A549 (cell line): Measurements from ENCODE around the gene OTULIN. TPM values are rescaled to one million over a fixed set of nuclear protein-coding genes. Genes with fewer than 3 reads are reported as not detected.

Source experiments
- ATAC-seq, 2 experiments: fragments of 200-7000 bp in 1 of 2; fragments of >200 bp in 1 of 2; cut with Nextera tagmentation in 1 of 2; cut with Tn5 transposase in 1 of 2; 3 replicates each; pipeline versions ENCODE4 v1.8.0 to v1.9.1; 2018 to 2020; ENCODE audit warnings: mild to moderate bottlenecking in 1 of 2, moderate library complexity in 1 of 2
- CTCF ChIA-PET: fragments of 300-600 bp; sonication (Branson Sonifier 250); formaldehyde crosslinking; extraction: SDS; loops from one replicate; lab custom pipeline; 2021; ENCODE audit warnings: antibody characterized with exemption, inconsistent platforms; lab: Yijun Ruan, JAX
- POLR2A ChIA-PET: fragments of 350-600 bp; formaldehyde crosslinking; extraction: SDS; loops from one replicate; lab custom pipeline; 2021; ENCODE audit warnings: antibody characterized with exemption, inconsistent platforms; lab: Yijun Ruan, JAX
- DNase-seq, 2 experiments: peaks; one replicate each; pipeline versions ENCODE4 v3.0.0 to v3.0.0-alpha.2; 2011 to 2016; ENCODE audit warnings: low read depth in 1 of 2, low spot score in 1 of 2
- FAIRE-seq: peaks from 2 replicates; lab custom pipeline; 2011; peaks lifted over from hg19 to GRCh38; lab: Jason Lieb, UNC
- H3K27ac ChIP-seq, 2 experiments: fragments of >200 bp; sonication (Bioruptor Twin); formaldehyde crosslinking; 3 replicates each; pipeline ENCODE4 v1.5.1; 2016 to 2017
- H3K4me1 ChIP-seq: fragments of >200 bp; sonication (Bioruptor Twin); formaldehyde crosslinking; 3 replicates; pipeline ENCODE4 v1.6.1; 2016
- H3K4me2 ChIP-seq: fragments of >200 bp; sonication (Bioruptor Twin); formaldehyde crosslinking; 3 replicates; pipeline ENCODE4 v1.6.1; 2016
- H3K4me3 ChIP-seq: fragments of >200 bp; sonication (Bioruptor Twin); formaldehyde crosslinking; 3 replicates; pipeline ENCODE4 v1.5.1; 2016
- H3K9me3 ChIP-seq: fragments of >200 bp; sonication (Bioruptor Twin); formaldehyde crosslinking; 3 replicates; pipeline ENCODE4 v1.6.1; 2016
- BHLHE40 ChIP-seq: IDR thresholded peaks from 2 replicates; pipeline ENCODE4 v1.6.1; 2012; ENCODE audit warnings: low read depth, low read length, inconsistent platforms
- CEBPB ChIP-seq, 2 experiments: fragments of >200 bp in 1 of 2; sonication (Bioruptor Twin) in 1 of 2; formaldehyde crosslinking in 1 of 2; IDR thresholded peaks; 2 replicates each; pipeline ENCODE4 v1.6.1; 2012 to 2016
- CHD4 ChIP-seq: fragments of 200-600 bp; sonication (generic); IDR thresholded peaks from 2 replicates; pipeline ENCODE4 v1.6.1; 2016; ENCODE audit warnings: antibody characterized with exemption, mild to moderate bottlenecking, borderline replicate concordance
- EHMT2 ChIP-seq: fragments of 200-600 bp; sonication (generic); IDR thresholded peaks from 2 replicates; pipeline ENCODE4 v1.6.1; 2016; ENCODE audit warnings: antibody characterized with exemption, low read depth, mild to moderate bottlenecking, moderate library complexity
- EP300 ChIP-seq, 2 experiments: fragments of >200 bp; sonication (Bioruptor Twin); formaldehyde crosslinking; IDR thresholded peaks; 2 replicates in 1 of 2; 3 replicates in 1 of 2; pipeline ENCODE4 v1.6.1; 2016 to 2017
- FOSB ChIP-seq: fragments of 250-450 bp; sonication (Bioruptor Pico); IDR thresholded peaks from 2 replicates; pipeline ENCODE4 v1.5.0; 2020; ENCODE audit warnings: mild to moderate bottlenecking, moderate library complexity
- GATA3 ChIP-seq: IDR thresholded peaks from 2 replicates; pipeline ENCODE4 v1.6.1; 2012; ENCODE audit warnings: borderline replicate concordance
- HEYL ChIP-seq: fragments of 250-450 bp; sonication (Bioruptor Pico); IDR thresholded peaks from 2 replicates; pipeline ENCODE4 v1.8.0; 2021; ENCODE audit warnings: mild to moderate bottlenecking, moderate library complexity
- HOXA7 ChIP-seq: fragments of 250-450 bp; sonication (Bioruptor Pico); IDR thresholded peaks from 2 replicates; pipeline ENCODE4 v1.5.0; 2020; ENCODE audit warnings: mild to moderate bottlenecking, moderate library complexity
- JUN ChIP-seq, 2 experiments: fragments of >200 bp; sonication (Bioruptor Twin); formaldehyde crosslinking; IDR thresholded peaks; 2 replicates in 1 of 2; 3 replicates in 1 of 2; pipeline ENCODE4 v1.6.1; 2016 to 2017
- KDM1A ChIP-seq: fragments of 200-600 bp; sonication (generic); IDR thresholded peaks from 2 replicates; pipeline ENCODE4 v1.6.1; 2016; ENCODE audit warnings: low read depth, mild to moderate bottlenecking
- MAFK ChIP-seq: fragments of 450-650 bp; IDR thresholded peaks from 2 replicates; pipeline ENCODE4 v1.6.1; 2014; ENCODE audit not compliant: partially characterized antibody
- NFE2L2 ChIP-seq: fragments of 150-350 bp; conservative IDR thresholded peaks from 2 replicates; pipeline ENCODE4 v1.6.1; 2014; ENCODE audit warnings: low read length
- PHF8 ChIP-seq: fragments of 200-600 bp; sonication (generic); IDR thresholded peaks from 2 replicates; pipeline ENCODE4 v1.6.1; 2016; ENCODE audit warnings: low read depth, mild to moderate bottlenecking, antibody characterized with exemption, moderate library complexity, borderline replicate concordance
- POLR2A ChIP-seq: IDR thresholded peaks from 2 replicates; pipeline ENCODE4 v1.6.1; 2012; ENCODE audit warnings: mild to moderate bottlenecking, low read length
- RARB ChIP-seq: fragments of 250-450 bp; sonication (Bioruptor Pico); IDR thresholded peaks from 2 replicates; pipeline ENCODE4 v1.8.0; 2021; ENCODE audit warnings: mild to moderate bottlenecking, moderate library complexity
- RCOR1 ChIP-seq: fragments of 150-350 bp; IDR thresholded peaks from 2 replicates; pipeline ENCODE4 v1.6.1; 2014; ENCODE audit warnings: antibody characterized with exemption, low read length, low read depth
- SMC3 ChIP-seq: fragments of >200 bp; sonication (Bioruptor Twin); formaldehyde crosslinking; IDR thresholded peaks from 3 replicates; pipeline ENCODE4 v1.6.1; 2018; ENCODE audit warnings: inconsistent platforms
- TFCP2L1 ChIP-seq: fragments of 250-450 bp; sonication (Bioruptor Pico); IDR thresholded peaks from 2 replicates; pipeline ENCODE4 v1.5.0; 2021; ENCODE audit warnings: mild to moderate bottlenecking
- TP53 ChIP-seq: fragments of 250-450 bp; sonication (Bioruptor Pico); IDR thresholded peaks from 2 replicates; pipeline ENCODE4 v1.5.0; 2021; ENCODE audit warnings: mild to moderate bottlenecking, moderate library complexity
- ZC3H11A ChIP-seq: fragments of 450-650 bp; IDR thresholded peaks from 2 replicates; pipeline ENCODE4 v1.6.1; 2014; ENCODE audit warnings: antibody characterized with exemption, mild to moderate bottlenecking
- ZFP36 ChIP-seq: fragments of 450-650 bp; IDR thresholded peaks from 2 replicates; pipeline ENCODE4 v1.6.1; 2014; ENCODE audit warnings: borderline replicate concordance; ENCODE audit not compliant: partially characterized antibody
- ZNF302 ChIP-seq: fragments of 250-450 bp; sonication (Bioruptor Pico); IDR thresholded peaks from 2 replicates; pipeline ENCODE4 v1.9.0; 2021; ENCODE audit warnings: inconsistent platforms, mild to moderate bottlenecking, moderate library complexity
- WGBS: methylation state at CpG from one replicate; pipeline ENCODE4 v1.1.6; 2017; ENCODE audit errors: missing lambda C conversion rate; 5-methylcytosine and 5-hydroxymethylcytosine counted together
- polyA minus RNA-seq: library from RNA; depleted of rRNA, polyadenylated mRNA; stranded (reverse); fragments of >200 nt; gene quantifications from 2 replicates; pipeline ENCODE4 v1.2.3, GENCODE V29; 2011; rRNA and poly(A)+ RNA removed
- polyA plus RNA-seq, 4 experiments: library from polyadenylated mRNA; depleted of rRNA in 3 of 4; stranded (reverse); fragments of >200 nt; fragmentation: RNase III in 1 of 4; extraction: RNeasy Plus Mini Kit Qiagen cat#74134 plus additional on column Dnase treatment in 1 of 4; gene quantifications; 2 replicates in 3 of 4; 3 replicates in 1 of 4; pipeline ENCODE4 v1.2.3, GENCODE V29; 2011 to 2017
- TF ChIP-seq, protein P1 (sequence below): fragments of 450-650 bp; IDR thresholded peaks from 2 replicates; pipeline ENCODE4 v1.6.1; 2014; ENCODE audit warnings: antibody characterized with exemption
- TF ChIP-seq, protein P2 (sequence below): fragments of >200 bp; sonication (Bioruptor Twin); formaldehyde crosslinking; IDR thresholded peaks from 3 replicates; pipeline ENCODE4 v1.6.1; 2016
- TF ChIP-seq, protein P3 (sequence below): fragments of >200 bp; sonication (Bioruptor Twin); formaldehyde crosslinking; IDR thresholded peaks from 2 replicates; pipeline ENCODE4 v1.6.1; 2016
- TF ChIP-seq, protein P4 (sequence below): fragments of 250-450 bp; sonication (Bioruptor Pico); IDR thresholded peaks from 2 replicates; pipeline ENCODE4 v1.5.0; 2020; ENCODE audit warnings: low read depth, mild to moderate bottlenecking, moderate library complexity
- TF ChIP-seq, protein P5 (sequence below): fragments of 150-350 bp; IDR thresholded peaks from 2 replicates; pipeline ENCODE4 v1.6.1; 2014; ENCODE audit warnings: low read depth, mild to moderate bottlenecking, low read length
- TF ChIP-seq, protein P6 (sequence below): fragments of >200 bp; sonication (Bioruptor Twin); formaldehyde crosslinking; IDR thresholded peaks from 3 replicates; pipeline ENCODE4 v1.5.1; 2016
- TF ChIP-seq, protein P7 (sequence below): fragments of 250-450 bp; sonication (Bioruptor Pico); IDR thresholded peaks from 2 replicates; pipeline ENCODE4 v1.5.0; 2021; ENCODE audit warnings: mild to moderate bottlenecking, moderate library complexity, borderline replicate concordance
- TF ChIP-seq, protein P8 (sequence below): IDR thresholded peaks from 2 replicates; pipeline ENCODE4 v1.6.1; 2012; ENCODE audit warnings: low read depth, borderline replicate concordance

The OTULIN gene
- polyA plus RNA-seq (2011; rRNA removed) (12.2 and 17.8 TPM in 2 replicates), polyA plus RNA-seq (2017; fragmentation: RNase III; extraction: RNeasy Plus Mini Kit Qiagen cat#74134 plus additional on column Dnase treatment) (12.3 to 14.1 TPM (median 13.5 TPM) in 3 replicates), polyA minus RNA-seq (24.7 and 35.1 TPM in 2 replicates)
- polyA plus RNA-seq (2012; cell fraction: cytosol; rRNA removed) = 8.3 and 8.4 TPM in 2 replicates
- 5.9 and 7.5 TPM in 2 replicates for polyA plus RNA-seq (2012; cell fraction: nucleus; rRNA removed)

DNA sequence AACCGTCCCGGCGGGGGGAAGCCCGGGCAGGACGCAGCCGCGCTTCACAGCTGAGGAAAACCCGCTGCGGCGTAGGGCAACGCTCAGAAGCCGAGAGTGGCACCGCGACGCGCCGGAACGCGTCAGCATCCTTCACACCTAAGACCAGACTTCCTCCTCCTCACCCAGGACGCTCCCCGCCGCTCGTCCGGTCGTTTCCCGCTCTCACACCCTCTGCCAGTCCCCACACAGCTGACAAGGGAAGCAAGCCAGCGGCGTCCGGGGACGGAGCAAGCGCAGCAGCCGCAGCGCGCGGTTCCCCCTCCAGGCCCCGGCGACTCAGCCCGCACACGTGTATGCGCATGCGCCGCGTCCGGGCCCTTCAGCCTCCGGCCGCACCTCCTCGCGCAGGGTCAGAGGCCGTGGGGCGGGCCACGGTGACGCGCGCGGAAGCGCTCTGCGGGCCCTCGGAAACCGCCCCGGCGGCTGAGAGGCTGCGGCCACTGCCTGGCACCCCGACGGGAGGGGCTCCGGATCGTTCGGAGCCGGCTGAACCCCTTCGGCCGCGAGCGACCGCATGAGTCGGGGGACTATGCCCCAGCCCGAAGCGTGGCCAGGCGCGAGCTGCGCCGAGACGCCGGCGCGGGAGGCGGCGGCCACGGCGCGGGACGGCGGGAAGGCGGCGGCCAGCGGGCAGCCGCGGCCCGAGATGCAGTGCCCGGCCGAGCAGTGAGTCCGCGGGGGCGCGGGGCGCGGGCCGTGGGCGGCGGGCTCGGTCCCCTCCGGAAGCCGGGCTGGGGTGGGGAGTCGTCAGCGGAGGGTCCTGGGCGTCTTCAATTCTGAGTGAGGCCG, at the start of gene OTULIN:
Gene OTULIN (plus strand): TSS at position 449 of the 831 bp plus-strand sequence. CDS start 108 bp downstream, at position 557.
- peak within 1 kb of the TSS; percentile 90 for H3K4me2 ChIP-seq
- peaks cover 46% of the 10 kb centered on the region for H3K4me1 ChIP-seq
- no peak for FAIRE-seq
- peak; percentile 88 to 95 for ATAC-seq
- ChIA-PET POLR2A (no interaction called here), CTCF (no interaction called here)
- no peaks in the 10 kb centered on the region for H3K9me3 ChIP-seq
- WGBS = 0% methylated on average over 31 of the region's 115 CpGs
- H3K4me3 ChIP-seq = peak within 1 kb of the TSS; percentile 65
- peak; percentile 91 for DNase-seq
- H3K27ac ChIP-seq = peak within 1 kb of the TSS; percentile 83 to 96
- TF ChIP-seq CHD4 (no peak), PHF8 (peak; percentile 75), HOXA7 (CRISPR knock-in tag) (no peak), POLR2A (peak; percentile 96), GATA3 (peak; percentile 25; the same call in 1 of the 2 replicates), FOSB (CRISPR knock-in tag) (no peak), EP300 (IDR thresholded peaks at IDR 0.05) (peak in 1 of 2 experiments; percentile 2; a peak in 1 of 5 replicates), ZFP36 (no peak), ZNF302 (no peak), BHLHE40 (no peak), NFE2L2 (no peak), JUN (IDR thresholded peaks at IDR 0.05) (peak; percentile 58 to 81; a peak in 2 of 5 replicates), EHMT2 (no peak), TFCP2L1 (CRISPR knock-in tag) (no peak), SMC3 (no peak), RARB (CRISPR knock-in tag) (no peak), CEBPB (IDR thresholded peaks at IDR 0.05) (no peak), KDM1A (no peak), HEYL (CRISPR knock-in tag) (no peak), TP53 (CRISPR knock-in tag) (peak; percentile 65; the same call in 1 of the 2 replicates), MAFK (no peak), RCOR1 (no peak), ZC3H11A (no peak)
- TF ChIP-seq, protein P1, sequence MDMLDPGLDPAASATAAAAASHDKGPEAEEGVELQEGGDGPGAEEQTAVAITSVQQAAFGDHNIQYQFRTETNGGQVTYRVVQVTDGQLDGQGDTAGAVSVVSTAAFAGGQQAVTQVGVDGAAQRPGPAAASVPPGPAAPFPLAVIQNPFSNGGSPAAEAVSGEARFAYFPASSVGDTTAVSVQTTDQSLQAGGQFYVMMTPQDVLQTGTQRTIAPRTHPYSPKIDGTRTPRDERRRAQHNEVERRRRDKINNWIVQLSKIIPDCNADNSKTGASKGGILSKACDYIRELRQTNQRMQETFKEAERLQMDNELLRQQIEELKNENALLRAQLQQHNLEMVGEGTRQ = no peak
- TF ChIP-seq, protein P2, sequence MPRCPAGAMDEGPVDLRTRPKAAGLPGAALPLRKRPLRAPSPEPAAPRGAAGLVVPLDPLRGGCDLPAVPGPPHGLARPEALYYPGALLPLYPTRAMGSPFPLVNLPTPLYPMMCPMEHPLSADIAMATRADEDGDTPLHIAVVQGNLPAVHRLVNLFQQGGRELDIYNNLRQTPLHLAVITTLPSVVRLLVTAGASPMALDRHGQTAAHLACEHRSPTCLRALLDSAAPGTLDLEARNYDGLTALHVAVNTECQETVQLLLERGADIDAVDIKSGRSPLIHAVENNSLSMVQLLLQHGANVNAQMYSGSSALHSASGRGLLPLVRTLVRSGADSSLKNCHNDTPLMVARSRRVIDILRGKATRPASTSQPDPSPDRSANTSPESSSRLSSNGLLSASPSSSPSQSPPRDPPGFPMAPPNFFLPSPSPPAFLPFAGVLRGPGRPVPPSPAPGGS = peak; percentile 81
- TF ChIP-seq, protein P3, sequence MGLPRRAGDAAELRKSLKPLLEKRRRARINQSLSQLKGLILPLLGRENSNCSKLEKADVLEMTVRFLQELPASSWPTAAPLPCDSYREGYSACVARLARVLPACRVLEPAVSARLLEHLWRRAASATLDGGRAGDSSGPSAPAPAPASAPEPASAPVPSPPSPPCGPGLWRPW = no peak
- TF ChIP-seq, protein P4, sequence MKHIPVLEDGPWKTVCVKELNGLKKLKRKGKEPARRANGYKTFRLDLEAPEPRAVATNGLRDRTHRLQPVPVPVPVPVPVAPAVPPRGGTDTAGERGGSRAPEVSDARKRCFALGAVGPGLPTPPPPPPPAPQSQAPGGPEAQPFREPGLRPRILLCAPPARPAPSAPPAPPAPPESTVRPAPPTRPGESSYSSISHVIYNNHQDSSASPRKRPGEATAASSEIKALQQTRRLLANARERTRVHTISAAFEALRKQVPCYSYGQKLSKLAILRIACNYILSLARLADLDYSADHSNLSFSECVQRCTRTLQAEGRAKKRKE = no peak
- TF ChIP-seq, protein P5, sequence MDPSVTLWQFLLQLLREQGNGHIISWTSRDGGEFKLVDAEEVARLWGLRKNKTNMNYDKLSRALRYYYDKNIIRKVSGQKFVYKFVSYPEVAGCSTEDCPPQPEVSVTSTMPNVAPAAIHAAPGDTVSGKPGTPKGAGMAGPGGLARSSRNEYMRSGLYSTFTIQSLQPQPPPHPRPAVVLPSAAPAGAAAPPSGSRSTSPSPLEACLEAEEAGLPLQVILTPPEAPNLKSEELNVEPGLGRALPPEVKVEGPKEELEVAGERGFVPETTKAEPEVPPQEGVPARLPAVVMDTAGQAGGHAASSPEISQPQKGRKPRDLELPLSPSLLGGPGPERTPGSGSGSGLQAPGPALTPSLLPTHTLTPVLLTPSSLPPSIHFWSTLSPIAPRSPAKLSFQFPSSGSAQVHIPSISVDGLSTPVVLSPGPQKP = no peak
- TF ChIP-seq, protein P6, sequence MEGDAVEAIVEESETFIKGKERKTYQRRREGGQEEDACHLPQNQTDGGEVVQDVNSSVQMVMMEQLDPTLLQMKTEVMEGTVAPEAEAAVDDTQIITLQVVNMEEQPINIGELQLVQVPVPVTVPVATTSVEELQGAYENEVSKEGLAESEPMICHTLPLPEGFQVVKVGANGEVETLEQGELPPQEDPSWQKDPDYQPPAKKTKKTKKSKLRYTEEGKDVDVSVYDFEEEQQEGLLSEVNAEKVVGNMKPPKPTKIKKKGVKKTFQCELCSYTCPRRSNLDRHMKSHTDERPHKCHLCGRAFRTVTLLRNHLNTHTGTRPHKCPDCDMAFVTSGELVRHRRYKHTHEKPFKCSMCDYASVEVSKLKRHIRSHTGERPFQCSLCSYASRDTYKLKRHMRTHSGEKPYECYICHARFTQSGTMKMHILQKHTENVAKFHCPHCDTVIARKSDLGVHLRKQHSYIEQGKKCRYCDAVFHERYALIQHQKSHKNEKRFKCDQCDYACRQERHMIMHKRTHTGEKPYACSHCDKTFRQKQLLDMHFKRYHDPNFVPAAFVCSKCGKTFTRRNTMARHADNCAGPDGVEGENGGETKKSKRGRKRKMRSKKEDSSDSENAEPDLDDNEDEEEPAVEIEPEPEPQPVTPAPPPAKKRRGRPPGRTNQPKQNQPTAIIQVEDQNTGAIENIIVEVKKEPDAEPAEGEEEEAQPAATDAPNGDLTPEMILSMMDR = no peak
- TF ChIP-seq, protein P7, sequence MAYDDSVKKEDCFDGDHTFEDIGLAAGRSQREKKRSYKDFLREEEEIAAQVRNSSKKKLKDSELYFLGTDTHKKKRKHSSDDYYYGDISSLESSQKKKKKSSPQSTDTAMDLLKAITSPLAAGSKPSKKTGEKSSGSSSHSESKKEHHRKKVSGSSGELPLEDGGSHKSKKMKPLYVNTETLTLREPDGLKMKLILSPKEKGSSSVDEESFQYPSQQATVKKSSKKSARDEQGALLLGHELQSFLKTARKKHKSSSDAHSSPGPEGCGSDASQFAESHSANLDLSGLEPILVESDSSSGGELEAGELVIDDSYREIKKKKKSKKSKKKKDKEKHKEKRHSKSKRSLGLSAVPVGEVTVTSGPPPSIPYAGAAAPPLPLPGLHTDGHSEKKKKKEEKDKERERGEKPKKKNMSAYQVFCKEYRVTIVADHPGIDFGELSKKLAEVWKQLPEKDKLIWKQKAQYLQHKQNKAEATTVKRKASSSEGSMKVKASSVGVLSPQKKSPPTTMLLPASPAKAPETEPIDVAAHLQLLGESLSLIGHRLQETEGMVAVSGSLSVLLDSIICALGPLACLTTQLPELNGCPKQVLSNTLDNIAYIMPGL (CRISPR knock-in tag) = no peak
- TF ChIP-seq, protein P8, sequence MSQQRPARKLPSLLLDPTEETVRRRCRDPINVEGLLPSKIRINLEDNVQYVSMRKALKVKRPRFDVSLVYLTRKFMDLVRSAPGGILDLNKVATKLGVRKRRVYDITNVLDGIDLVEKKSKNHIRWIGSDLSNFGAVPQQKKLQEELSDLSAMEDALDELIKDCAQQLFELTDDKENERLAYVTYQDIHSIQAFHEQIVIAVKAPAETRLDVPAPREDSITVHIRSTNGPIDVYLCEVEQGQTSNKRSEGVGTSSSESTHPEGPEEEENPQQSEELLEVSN = peak; percentile 99
